ENCODE measurements around the gene SPANXD. TPM values are rescaled to one million over a fixed set of nuclear protein-coding genes. Genes with fewer than 3 reads are reported as not detected.
"Not testable (repeated sequence)": the region's sequence is repeated elsewhere in the genome, so short reads cannot be mapped to it uniquely, and the experiment has no call there.

The SPANXD gene, protein sequence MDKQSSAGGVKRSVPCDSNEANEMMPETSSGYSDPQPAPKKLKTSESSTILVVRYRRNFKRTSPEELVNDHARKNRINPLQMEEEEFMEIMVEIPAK
- total RNA-seq: not detected

GRCh38 chrX:141698639-141699038 lies at the start of gene SPANXD:
Gene SPANXD (minus strand): TSS chrX:141698739. CDS start chrX:141698405, 334 bp downstream.
- H3K4me1 Mint-ChIP-seq (ENCODE audit: low read depth); H3K4me3 Mint-ChIP-seq; intact Hi-C loops (cut with micrococcal nuclease); CTCF ChIA-PET; DNase-seq; POLR2A ChIA-PET; H3K36me3 Mint-ChIP-seq; H3K27me3 Mint-ChIP-seq; H3K9me3 Mint-ChIP-seq; H3K27ac Mint-ChIP-seq: not testable (repeated sequence)

DNA sequence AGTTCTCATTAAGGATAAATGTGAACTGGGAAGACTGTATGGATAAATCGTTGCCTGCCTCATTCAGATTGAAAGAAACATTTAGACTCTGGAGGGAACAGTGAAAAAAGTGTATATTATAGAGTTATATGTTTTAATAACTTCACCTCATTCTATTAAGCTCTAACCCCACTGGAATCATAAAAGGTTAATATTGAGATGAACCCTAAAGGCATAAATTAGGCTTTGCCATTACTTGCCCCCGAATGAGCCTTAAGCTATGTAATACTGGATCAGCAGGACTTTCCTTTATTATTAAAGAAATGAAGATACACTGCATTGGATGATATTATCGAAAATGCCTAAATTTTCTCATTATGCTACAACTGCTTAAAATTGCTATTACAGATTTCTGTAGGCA lies 44.1 kb upstream of the SPANXD start:
- Mint-ChIP-seq H3K27ac (no peak overlapping the region), H3K4me3 (no peak overlapping the region), H3K27me3 (no peaks in the 10 kb centered on the region), H3K4me1 (ENCODE audit: low read depth) (no peaks in the 10 kb centered on the region), H3K36me3 (no peaks in the 10 kb centered on the region), H3K9me3 (peaks cover 4% of the 10 kb centered on the region)
- CTCF ChIA-PET: no interaction called here
- DNase-seq: no peak
- POLR2A ChIA-PET: no interaction called here
- intact Hi-C loops (cut with micrococcal nuclease): no loop called here

DNA sequence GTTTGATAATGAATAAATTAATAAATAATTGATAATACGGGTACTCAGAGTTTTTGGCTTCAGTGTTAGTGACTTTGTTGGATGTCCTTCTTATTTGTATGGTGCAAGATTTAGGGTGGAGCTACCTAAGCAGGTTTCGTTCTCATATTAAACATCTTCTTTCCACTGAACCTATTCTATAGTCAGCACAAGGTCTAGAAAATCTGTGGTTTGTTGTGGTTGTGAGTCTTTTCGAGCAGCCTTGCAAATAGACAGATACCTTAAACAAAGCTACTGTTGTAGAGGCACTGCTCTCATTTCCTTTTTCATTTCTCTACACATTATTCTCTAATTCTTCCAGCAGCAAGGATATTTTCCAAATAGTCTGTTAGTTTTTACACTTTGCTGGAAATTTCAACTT lies 38.1 kb upstream of the SPANXD start:
- Mint-ChIP-seq H3K4me3 (no peak overlapping the region), H3K4me1 (ENCODE audit: low read depth) (no peaks in the 10 kb centered on the region), H3K9me3 (no peaks in the 10 kb centered on the region), H3K27me3 (no peaks in the 10 kb centered on the region), H3K27ac (no peak overlapping the region), H3K36me3 (no peaks in the 10 kb centered on the region)
- intact Hi-C loops (cut with micrococcal nuclease): no loop called here
- DNase-seq: no peak
- ChIA-PET CTCF (no interaction called here), POLR2A (no interaction called here)

GRCh38 chrX:141733371-141733770 lies 34.8 kb upstream of the SPANXD start:
- no peak for DNase-seq
- intact Hi-C loops (cut with micrococcal nuclease): no loop called here
- no peak overlapping the region for H3K4me3 Mint-ChIP-seq
- H3K36me3 Mint-ChIP-seq: no peaks in the 10 kb centered on the region
- H3K27me3 Mint-ChIP-seq: no peaks in the 10 kb centered on the region
- H3K9me3 Mint-ChIP-seq: no peaks in the 10 kb centered on the region
- H3K4me1 Mint-ChIP-seq (ENCODE audit: low read depth): no peaks in the 10 kb centered on the region
- ChIA-PET POLR2A (no interaction called here), CTCF (no interaction called here)
- no peak overlapping the region for H3K27ac Mint-ChIP-seq

DNA sequence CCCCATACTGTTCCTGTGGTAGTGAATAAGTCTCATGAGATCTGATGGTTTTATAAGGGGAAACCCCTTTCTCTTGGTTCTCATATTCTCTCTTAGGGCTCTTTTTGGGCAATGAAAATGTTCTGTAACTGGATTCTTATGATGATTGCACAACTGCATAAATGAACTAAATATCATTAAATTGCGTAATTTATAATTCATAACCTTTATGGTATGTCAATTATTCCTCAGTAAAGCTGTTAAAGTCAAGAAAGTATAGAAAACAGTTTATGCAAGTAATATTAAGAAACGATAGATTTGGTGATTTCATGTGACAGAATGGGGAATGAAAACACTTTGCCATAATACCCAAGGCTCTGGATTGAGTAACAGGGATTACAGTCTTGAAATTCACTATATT lies 33.5 kb upstream of the SPANXD start:
- Mint-ChIP-seq H3K4me3 (no peak overlapping the region), H3K4me1 (ENCODE audit: low read depth) (no peaks in the 10 kb centered on the region), H3K9me3 (no peaks in the 10 kb centered on the region), H3K36me3 (no peaks in the 10 kb centered on the region), H3K27me3 (no peaks in the 10 kb centered on the region), H3K27ac (no peak overlapping the region)
- intact Hi-C loops (cut with micrococcal nuclease): no loop called here
- DNase-seq: no peak
- CTCF ChIA-PET: no interaction called here
- POLR2A ChIA-PET: no interaction called here

DNA sequence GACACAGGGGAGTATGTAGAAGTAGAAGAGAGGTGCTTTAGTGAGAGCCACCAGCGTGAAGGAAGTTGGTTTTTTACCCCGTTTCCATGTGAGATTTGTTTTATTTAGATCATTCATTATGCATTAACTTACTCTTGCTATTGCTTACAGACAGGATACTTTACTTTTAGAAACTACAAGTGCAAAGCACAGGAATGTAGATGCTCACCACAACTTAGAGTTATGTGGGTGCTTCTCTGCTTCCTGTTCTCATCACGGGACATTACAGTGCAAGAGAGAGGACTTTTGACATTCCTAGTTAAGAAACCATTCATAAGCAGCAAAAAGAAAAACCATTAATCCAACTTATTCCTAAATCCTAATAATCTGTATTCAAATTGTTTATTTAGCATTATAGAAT lies 25.6 kb upstream of the SPANXD start:
- DNase-seq: no peak
- no peaks in the 10 kb centered on the region for H3K36me3 Mint-ChIP-seq
- CTCF ChIA-PET: no interaction called here
- H3K9me3 Mint-ChIP-seq: no peaks in the 10 kb centered on the region
- no peaks in the 10 kb centered on the region for H3K27me3 Mint-ChIP-seq
- intact Hi-C loops (cut with micrococcal nuclease): no loop called here
- no peaks in the 10 kb centered on the region for H3K4me1 Mint-ChIP-seq (ENCODE audit: low read depth)
- no peak overlapping the region for H3K27ac Mint-ChIP-seq
- no peak overlapping the region for H3K4me3 Mint-ChIP-seq
- POLR2A ChIA-PET: no interaction called here

GRCh38 chrX:141714680-141715079 lies 16.1 kb upstream of the SPANXD start:
- DNase-seq: no peak
- intact Hi-C loops (cut with micrococcal nuclease): no loop called here
- POLR2A ChIA-PET: no interaction called here
- H3K36me3 Mint-ChIP-seq: no peaks in the 10 kb centered on the region
- no peaks in the 10 kb centered on the region for H3K4me1 Mint-ChIP-seq (ENCODE audit: low read depth)
- CTCF ChIA-PET: no interaction called here
- no peak overlapping the region for H3K27ac Mint-ChIP-seq
- no peaks in the 10 kb centered on the region for H3K27me3 Mint-ChIP-seq
- H3K4me3 Mint-ChIP-seq: no peak overlapping the region
- H3K9me3 Mint-ChIP-seq: no peaks in the 10 kb centered on the region

DNA sequence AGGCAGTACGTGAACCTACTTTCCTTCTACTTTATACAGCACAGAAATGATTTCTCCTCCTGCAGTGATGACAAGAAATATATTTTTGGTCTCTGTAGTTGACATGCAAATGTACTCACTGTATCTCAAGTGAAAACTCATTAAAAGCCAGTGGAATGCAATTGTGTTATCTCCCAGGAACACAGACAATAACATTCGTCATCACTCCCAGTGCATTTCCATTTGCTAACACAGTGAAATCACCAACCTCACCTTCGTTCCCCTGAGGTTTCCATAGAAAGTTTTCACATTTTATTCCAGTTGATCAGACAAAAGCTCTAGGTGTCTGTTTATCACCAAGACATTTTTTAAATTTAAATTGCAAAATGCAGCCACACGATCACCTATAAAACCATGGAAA lies 2.5 kb upstream of the SPANXD start:
- H3K27ac Mint-ChIP-seq: no peak overlapping the region

GRCh38 chrX:141673946-141674345 lies 24.6 kb downstream of the SPANXD start:
- no peak for DNase-seq
- no peaks in the 10 kb centered on the region for H3K9me3 Mint-ChIP-seq
- H3K4me1 Mint-ChIP-seq (ENCODE audit: low read depth): no peaks in the 10 kb centered on the region
- ChIA-PET CTCF (no interaction called here), POLR2A (no interaction called here)
- no peaks in the 10 kb centered on the region for H3K27me3 Mint-ChIP-seq
- intact Hi-C loops (cut with micrococcal nuclease): no loop called here
- no peaks in the 10 kb centered on the region for H3K36me3 Mint-ChIP-seq
- H3K4me3 Mint-ChIP-seq: no peak overlapping the region
- H3K27ac Mint-ChIP-seq: no peak overlapping the region

More for the DNA sequence above, 2.5 kb upstream of the SPANXD start:
- ChIA-PET CTCF (no interaction called here), POLR2A (no interaction called here)
- DNase-seq: no peak
- no peaks in the 10 kb centered on the region for H3K9me3 Mint-ChIP-seq
- H3K4me1 Mint-ChIP-seq (ENCODE audit: low read depth): no peaks in the 10 kb centered on the region
- H3K36me3 Mint-ChIP-seq: no peaks in the 10 kb centered on the region
- no peak overlapping the region for H3K4me3 Mint-ChIP-seq
- intact Hi-C loops (cut with micrococcal nuclease): no loop called here
- H3K27me3 Mint-ChIP-seq: no peaks in the 10 kb centered on the region

GRCh38 chrX:141669689-141670088 lies 28.9 kb downstream of the SPANXD start:
- no peak overlapping the region for H3K4me3 Mint-ChIP-seq
- H3K27me3 Mint-ChIP-seq: no peaks in the 10 kb centered on the region
- CTCF ChIA-PET: no interaction called here
- DNase-seq: no peak
- H3K4me1 Mint-ChIP-seq (ENCODE audit: low read depth): no peaks in the 10 kb centered on the region
- no peaks in the 10 kb centered on the region for H3K9me3 Mint-ChIP-seq
- intact Hi-C loops (cut with micrococcal nuclease): no loop called here
- no peak overlapping the region for H3K27ac Mint-ChIP-seq
- POLR2A ChIA-PET: no interaction called here
- H3K36me3 Mint-ChIP-seq: no peaks in the 10 kb centered on the region

DNA sequence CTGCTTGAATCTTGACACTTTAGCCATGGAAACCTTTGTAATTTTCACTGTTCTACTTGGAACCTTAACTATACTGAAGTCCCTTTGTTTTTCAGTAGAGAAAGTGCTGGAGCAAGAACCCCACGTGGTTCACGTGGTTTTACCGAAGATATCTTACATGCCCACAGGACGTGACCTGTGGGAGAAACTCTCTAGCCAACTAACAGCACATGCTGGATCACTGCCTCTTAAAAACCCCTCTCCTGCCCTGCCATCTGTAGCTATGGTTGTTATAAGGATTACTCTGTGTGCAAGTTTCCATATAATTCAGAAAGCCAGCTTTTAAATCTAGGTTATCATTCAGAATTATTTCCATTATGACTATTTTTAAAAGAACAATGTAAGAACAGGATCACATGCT lies 30.2 kb downstream of the SPANXD start:
- no peak overlapping the region for H3K27ac Mint-ChIP-seq
- POLR2A ChIA-PET: no interaction called here
- no peaks in the 10 kb centered on the region for H3K9me3 Mint-ChIP-seq
- no peaks in the 10 kb centered on the region for H3K36me3 Mint-ChIP-seq
- intact Hi-C loops (cut with micrococcal nuclease): no loop called here
- H3K4me1 Mint-ChIP-seq (ENCODE audit: low read depth): no peaks in the 10 kb centered on the region
- no peak for DNase-seq
- H3K27me3 Mint-ChIP-seq: no peaks in the 10 kb centered on the region
- no peak overlapping the region for H3K4me3 Mint-ChIP-seq
- CTCF ChIA-PET: no interaction called here

DNA sequence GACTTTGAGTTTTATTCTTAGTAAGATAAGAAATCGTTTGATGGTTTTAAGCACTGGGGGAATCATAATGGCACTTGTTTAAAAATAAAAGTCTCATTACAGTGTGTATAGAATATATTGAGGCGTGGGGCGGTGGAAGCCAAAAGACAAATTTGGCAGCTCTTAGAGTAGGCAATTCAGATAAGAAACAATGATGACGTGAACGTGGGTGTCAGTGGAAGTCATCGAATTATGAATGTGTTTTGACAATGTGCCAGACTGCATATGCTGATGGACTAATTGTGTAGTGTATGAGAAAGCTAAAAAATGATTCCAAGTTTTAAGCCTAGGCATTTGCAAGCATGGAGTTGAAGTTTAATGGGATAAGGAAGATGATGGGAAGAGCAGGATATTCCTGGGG lies 35.8 kb downstream of the SPANXD start:
- no peak overlapping the region for H3K27ac Mint-ChIP-seq
- H3K4me3 Mint-ChIP-seq: no peak overlapping the region
- ChIA-PET POLR2A (no interaction called here), CTCF (no interaction called here)
- no peaks in the 10 kb centered on the region for H3K9me3 Mint-ChIP-seq
- H3K36me3 Mint-ChIP-seq: no peaks in the 10 kb centered on the region
- no peaks in the 10 kb centered on the region for H3K27me3 Mint-ChIP-seq
- DNase-seq: no peak
- intact Hi-C loops (cut with micrococcal nuclease): no loop called here
- no peaks in the 10 kb centered on the region for H3K4me1 Mint-ChIP-seq (ENCODE audit: low read depth)

DNA sequence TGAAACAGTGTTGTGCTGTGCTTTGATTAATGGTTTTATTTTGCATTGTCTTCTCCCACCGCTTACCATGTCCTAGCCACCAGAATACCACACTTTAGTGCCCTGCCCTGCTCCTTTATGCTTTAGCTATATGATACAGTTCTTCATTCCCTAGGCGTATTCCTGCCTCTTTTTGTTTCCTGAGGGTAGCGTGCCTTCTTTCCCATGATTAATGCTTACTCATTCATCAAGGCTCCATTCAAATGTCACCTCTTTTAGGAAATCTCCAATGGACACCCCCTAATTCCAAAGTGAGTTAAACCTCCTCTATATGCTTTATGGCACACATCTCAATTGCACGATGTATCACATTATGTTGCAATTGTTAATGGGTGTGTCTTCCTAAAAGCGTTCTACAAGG lies 46.3 kb downstream of the SPANXD start:
- no peaks in the 10 kb centered on the region for H3K27me3 Mint-ChIP-seq
- no peak overlapping the region for H3K27ac Mint-ChIP-seq
- no peak overlapping the region for H3K4me3 Mint-ChIP-seq
- intact Hi-C loops (cut with micrococcal nuclease): no loop called here
- ChIA-PET POLR2A (no interaction called here), CTCF (no interaction called here)
- no peaks in the 10 kb centered on the region for H3K9me3 Mint-ChIP-seq
- no peaks in the 10 kb centered on the region for H3K36me3 Mint-ChIP-seq
- no peaks in the 10 kb centered on the region for H3K4me1 Mint-ChIP-seq (ENCODE audit: low read depth)
- no peak for DNase-seq
